Measurements from ENCODE around the gene INSL4.

The INSL4 gene

GRCh38 chr9:5231212-5231611 is at the start of gene INSL4:
TSS of gene INSL4 (plus strand) at chr9:5231419. CDS start at chr9:5231524, 105 bp downstream.
- Histone ChIP-seq H3K36me3 (ENCODE audit: control insufficient read depth, insufficient read depth, low read length) (no peaks in the 10 kb centered on the region), H3K9ac (ENCODE audit: low read depth, low read length) (no peak within 1 kb of the TSS), H3K9me3 (ENCODE audit: control insufficient read depth, insufficient read depth, low read length) (no peaks in the 10 kb centered on the region), H3K27me3 (ENCODE audit: control insufficient read depth, insufficient read depth, low read length) (no peaks in the 10 kb centered on the region), H3K4me3 (ENCODE audit: low read depth, low read length) (no peak within 1 kb of the TSS), H3K4me1 (ENCODE audit: control insufficient read depth, insufficient read depth, low read length) (no peaks in the 10 kb centered on the region)

- no peaks in the 10 kb centered on the region for H3K27me3 ChIP-seq (ENCODE audit: control insufficient read depth, insufficient read depth, low read length)
- no peaks in the 10 kb centered on the region for H3K9me3 ChIP-seq (ENCODE audit: control insufficient read depth, insufficient read depth, low read length)
- H3K36me3 ChIP-seq (ENCODE audit: control insufficient read depth, insufficient read depth, low read length): no peaks in the 10 kb centered on the region
- no peak overlapping the region for H3K9ac ChIP-seq (ENCODE audit: low read depth, low read length)
- no peak overlapping the region for H3K4me3 ChIP-seq (ENCODE audit: low read depth, low read length)
- no peaks in the 10 kb centered on the region for H3K4me1 ChIP-seq (ENCODE audit: control insufficient read depth, insufficient read depth, low read length)
These were observed 46.4 kb upstream of the INSL4 start for GRCh38 chr9:5184776-5185175.

DNA sequence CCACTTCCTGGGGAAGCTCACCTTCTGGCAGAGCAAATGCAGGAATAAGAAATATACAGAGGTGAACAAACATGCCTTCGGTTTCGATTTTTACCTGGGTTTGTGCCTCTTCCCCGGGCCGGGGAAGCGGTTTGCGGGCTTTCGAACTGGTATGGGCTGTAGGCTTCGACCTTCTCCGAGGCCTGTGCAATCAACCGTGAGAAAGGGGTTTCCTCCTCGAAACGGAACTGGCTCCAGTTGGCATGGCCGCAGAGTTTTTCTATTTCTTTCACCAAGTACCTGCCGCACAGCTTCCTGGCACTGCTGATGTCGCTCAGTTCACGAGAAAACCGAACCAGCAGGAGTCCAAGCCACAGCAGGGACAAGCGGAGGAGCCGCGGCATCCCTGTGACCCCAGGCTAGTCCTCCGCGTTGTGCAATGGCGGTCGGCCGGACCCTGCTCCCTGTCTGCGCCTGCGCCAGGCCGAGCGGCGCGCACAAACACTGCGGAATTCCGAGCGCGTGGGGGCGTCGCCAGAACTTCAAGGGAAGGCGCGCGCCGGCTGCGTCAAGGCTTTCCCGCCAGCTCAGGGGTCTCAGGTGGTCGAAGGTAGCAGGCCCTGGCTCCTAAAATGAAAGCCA is 45.9 kb upstream of the INSL4 start, which contains the start of gene INSL6:
Gene INSL6 (minus strand): TSS at position 420 of the 621 bp plus-strand sequence. CDS start 37 bp downstream, at position 383.
- Histone ChIP-seq H3K4me3 (ENCODE audit: low read depth, low read length) (no peak within 1 kb of the TSS), H3K36me3 (ENCODE audit: control insufficient read depth, insufficient read depth, low read length) (no peaks in the 10 kb centered on the region), H3K9me3 (ENCODE audit: control insufficient read depth, insufficient read depth, low read length) (no peaks in the 10 kb centered on the region), H3K4me1 (ENCODE audit: control insufficient read depth, insufficient read depth, low read length) (no peaks in the 10 kb centered on the region), H3K27me3 (ENCODE audit: control insufficient read depth, insufficient read depth, low read length) (no peaks in the 10 kb centered on the region), H3K9ac (ENCODE audit: low read depth, low read length) (no peak within 1 kb of the TSS)

GRCh38 chr9:5186416-5187169 is 44.6 kb upstream of the INSL4 start:
- no peaks in the 10 kb centered on the region for H3K36me3 ChIP-seq (ENCODE audit: control insufficient read depth, insufficient read depth, low read length)
- no peak overlapping the region for H3K9ac ChIP-seq (ENCODE audit: low read depth, low read length)
- no peaks in the 10 kb centered on the region for H3K9me3 ChIP-seq (ENCODE audit: control insufficient read depth, insufficient read depth, low read length)
- H3K4me3 ChIP-seq (ENCODE audit: low read depth, low read length): no peak overlapping the region
- no peaks in the 10 kb centered on the region for H3K4me1 ChIP-seq (ENCODE audit: control insufficient read depth, insufficient read depth, low read length)
- H3K27me3 ChIP-seq (ENCODE audit: control insufficient read depth, insufficient read depth, low read length): no peaks in the 10 kb centered on the region

GRCh38 chr9:5188060-5188984 is 42.9 kb upstream of the INSL4 start:
- no peaks in the 10 kb centered on the region for H3K9me3 ChIP-seq (ENCODE audit: control insufficient read depth, insufficient read depth, low read length)
- no peak overlapping the region for H3K4me3 ChIP-seq (ENCODE audit: low read depth, low read length)
- H3K4me1 ChIP-seq (ENCODE audit: control insufficient read depth, insufficient read depth, low read length): no peaks in the 10 kb centered on the region
- no peak overlapping the region for H3K9ac ChIP-seq (ENCODE audit: low read depth, low read length)
- no peaks in the 10 kb centered on the region for H3K36me3 ChIP-seq (ENCODE audit: control insufficient read depth, insufficient read depth, low read length)
- H3K27me3 ChIP-seq (ENCODE audit: control insufficient read depth, insufficient read depth, low read length): no peaks in the 10 kb centered on the region

DNA sequence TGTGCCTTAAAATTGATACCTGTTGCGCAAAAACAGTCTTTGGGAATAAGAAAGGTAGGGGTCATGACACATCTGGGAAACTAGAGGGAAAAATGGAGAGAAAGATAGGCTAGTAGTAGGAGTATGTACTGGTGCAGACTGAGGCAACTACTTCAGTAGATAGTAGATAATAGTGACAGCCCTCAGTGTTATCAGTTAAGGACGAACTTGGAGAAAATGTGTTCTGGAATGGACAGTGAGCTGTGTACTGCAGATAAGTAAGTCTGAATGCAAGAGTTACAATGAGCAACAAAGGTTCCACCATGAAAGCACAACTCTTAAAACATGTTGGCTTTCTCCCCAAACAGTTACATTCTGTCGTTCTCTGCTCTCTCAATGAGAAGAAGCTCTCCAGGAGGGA is 39.2 kb upstream of the INSL4 start:
- Histone ChIP-seq H3K27me3 (ENCODE audit: control insufficient read depth, insufficient read depth, low read length) (no peaks in the 10 kb centered on the region), H3K9me3 (ENCODE audit: control insufficient read depth, insufficient read depth, low read length) (no peaks in the 10 kb centered on the region), H3K4me3 (ENCODE audit: low read depth, low read length) (no peak overlapping the region), H3K36me3 (ENCODE audit: control insufficient read depth, insufficient read depth, low read length) (no peaks in the 10 kb centered on the region), H3K4me1 (ENCODE audit: control insufficient read depth, insufficient read depth, low read length) (no peaks in the 10 kb centered on the region), H3K9ac (ENCODE audit: low read depth, low read length) (no peak overlapping the region)

DNA sequence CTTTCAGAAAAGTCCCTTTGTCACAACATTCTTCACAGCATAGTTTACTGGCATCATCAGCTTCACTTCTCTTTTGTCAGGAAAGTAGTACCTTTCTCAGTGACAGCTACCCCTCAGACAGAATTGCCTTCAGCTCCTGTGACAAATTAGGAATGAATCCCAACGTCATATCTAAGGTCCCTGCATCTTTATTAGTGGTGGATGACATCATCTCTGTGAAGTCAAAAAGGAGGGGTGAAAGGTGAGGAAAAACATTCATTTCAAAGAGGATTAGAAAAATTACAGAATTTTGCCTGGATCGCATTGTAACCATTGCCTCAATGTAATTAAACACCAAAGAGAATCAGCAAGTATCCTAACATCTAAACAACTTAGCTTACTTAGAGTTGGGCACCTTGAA is 37.9 kb upstream of the INSL4 start:
- H3K27me3 ChIP-seq (ENCODE audit: control insufficient read depth, insufficient read depth, low read length): no peaks in the 10 kb centered on the region
- no peaks in the 10 kb centered on the region for H3K9me3 ChIP-seq (ENCODE audit: control insufficient read depth, insufficient read depth, low read length)
- no peaks in the 10 kb centered on the region for H3K4me1 ChIP-seq (ENCODE audit: control insufficient read depth, insufficient read depth, low read length)
- H3K9ac ChIP-seq (ENCODE audit: low read depth, low read length): no peak overlapping the region
- no peaks in the 10 kb centered on the region for H3K36me3 ChIP-seq (ENCODE audit: control insufficient read depth, insufficient read depth, low read length)
- H3K4me3 ChIP-seq (ENCODE audit: low read depth, low read length): no peak overlapping the region

- no peak overlapping the region for H3K4me3 ChIP-seq (ENCODE audit: low read depth, low read length)
- H3K27me3 ChIP-seq (ENCODE audit: control insufficient read depth, insufficient read depth, low read length): no peaks in the 10 kb centered on the region
- no peaks in the 10 kb centered on the region for H3K36me3 ChIP-seq (ENCODE audit: control insufficient read depth, insufficient read depth, low read length)
- no peaks in the 10 kb centered on the region for H3K9me3 ChIP-seq (ENCODE audit: control insufficient read depth, insufficient read depth, low read length)
- H3K9ac ChIP-seq (ENCODE audit: low read depth, low read length): no peak overlapping the region
- H3K4me1 ChIP-seq (ENCODE audit: control insufficient read depth, insufficient read depth, low read length): no peaks in the 10 kb centered on the region
These were observed 35.8 kb upstream of the INSL4 start for GRCh38 chr9:5195463-5195862.

DNA sequence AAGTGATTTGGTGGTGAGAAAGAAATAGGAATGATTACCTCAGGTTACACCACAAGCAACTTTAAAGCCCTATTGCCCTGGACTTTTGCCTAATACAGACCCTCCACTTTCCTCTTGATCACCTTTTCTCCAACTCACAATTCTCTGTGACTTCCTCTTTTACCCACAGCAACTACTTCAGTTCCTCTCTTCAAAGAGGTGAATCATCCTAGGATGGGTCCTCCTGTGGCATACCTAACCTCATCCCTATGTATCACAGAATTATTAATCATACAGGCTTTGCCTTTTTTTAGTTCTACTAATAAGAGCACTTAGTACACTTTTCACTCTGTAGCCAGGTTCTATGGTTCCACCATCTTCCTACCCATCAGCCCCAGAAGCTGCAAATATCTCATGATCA is 26.1 kb upstream of the INSL4 start:
- no peaks in the 10 kb centered on the region for H3K4me1 ChIP-seq (ENCODE audit: control insufficient read depth, insufficient read depth, low read length)
- no peaks in the 10 kb centered on the region for H3K9me3 ChIP-seq (ENCODE audit: control insufficient read depth, insufficient read depth, low read length)
- H3K27me3 ChIP-seq (ENCODE audit: control insufficient read depth, insufficient read depth, low read length): no peaks in the 10 kb centered on the region

DNA sequence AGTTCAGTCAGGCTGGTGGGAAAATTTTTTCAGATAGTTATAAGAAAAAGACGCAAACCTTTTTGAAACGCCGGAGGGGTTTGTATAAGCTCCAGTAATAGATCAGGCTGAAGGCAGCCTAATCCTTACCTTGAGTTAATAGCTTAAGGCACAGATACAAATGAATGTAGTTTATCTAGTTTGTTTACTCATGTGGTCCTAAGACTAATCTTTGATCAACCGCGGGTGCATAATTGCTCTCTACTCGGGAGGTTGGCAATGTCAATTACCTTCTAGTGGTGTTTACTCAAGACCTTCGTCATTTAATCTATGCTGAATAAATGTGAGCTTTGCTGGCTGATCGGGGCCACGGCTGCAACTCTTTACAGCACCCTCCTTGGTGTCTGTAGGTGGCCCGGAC is 665 bp upstream of the INSL4 start:
- no peaks in the 10 kb centered on the region for H3K9me3 ChIP-seq (ENCODE audit: control insufficient read depth, insufficient read depth, low read length)
- no peaks in the 10 kb centered on the region for H3K36me3 ChIP-seq (ENCODE audit: control insufficient read depth, insufficient read depth, low read length)
- no peak overlapping the region for H3K4me3 ChIP-seq (ENCODE audit: low read depth, low read length)
- no peak overlapping the region for H3K9ac ChIP-seq (ENCODE audit: low read depth, low read length)
- H3K4me1 ChIP-seq (ENCODE audit: control insufficient read depth, insufficient read depth, low read length): no peaks in the 10 kb centered on the region
- no peaks in the 10 kb centered on the region for H3K27me3 ChIP-seq (ENCODE audit: control insufficient read depth, insufficient read depth, low read length)

More for the DNA sequence above, 26.1 kb upstream of the INSL4 start:
- Histone ChIP-seq H3K9ac (ENCODE audit: low read depth, low read length) (no peak overlapping the region), H3K36me3 (ENCODE audit: control insufficient read depth, insufficient read depth, low read length) (no peaks in the 10 kb centered on the region), H3K4me3 (ENCODE audit: low read depth, low read length) (no peak overlapping the region)

GRCh38 chr9:5263351-5264218 is 32.4 kb downstream of the INSL4 start:
- H3K4me3 ChIP-seq (ENCODE audit: low read depth, low read length): no peak overlapping the region
- no peaks in the 10 kb centered on the region for H3K27me3 ChIP-seq (ENCODE audit: control insufficient read depth, insufficient read depth, low read length)
- no peak overlapping the region for H3K9ac ChIP-seq (ENCODE audit: low read depth, low read length)
- H3K36me3 ChIP-seq (ENCODE audit: control insufficient read depth, insufficient read depth, low read length): no peaks in the 10 kb centered on the region
- H3K4me1 ChIP-seq (ENCODE audit: control insufficient read depth, insufficient read depth, low read length): peaks cover 2% of the 10 kb centered on the region
- H3K9me3 ChIP-seq (ENCODE audit: control insufficient read depth, insufficient read depth, low read length): no peaks in the 10 kb centered on the region
